ACC112 (cell line): ENCODE measurements around the gene ULK2.
"Not testable (repeated sequence)": the region's sequence is repeated elsewhere in the genome, so short reads cannot be mapped to it uniquely, and the experiment has no call there.

Source experiments
- H2AFZ ChIP-seq: fragments of 200-600 bp; sonication (generic); one replicate; pipeline ENCODE4 v1.6.0; 2017; ENCODE audit warnings: antibody characterized with exemption, low read length; ENCODE audit not compliant: unreplicated experiment
- H3K27ac ChIP-seq: fragments of 200-600 bp; sonication (generic); 2 replicates; pipeline ENCODE4 v1.5.1; 2014; ENCODE audit warnings: low read depth, mild to moderate bottlenecking, antibody characterized with exemption, low read length, moderate library complexity
- H3K27me3 ChIP-seq: fragments of 200-600 bp; sonication (generic); 2 replicates; pipeline ENCODE4 v1.6.1; 2014; ENCODE audit warnings: mild to moderate bottlenecking, antibody characterized with exemption, low read length, moderate library complexity, mixed read lengths; ENCODE audit not compliant: insufficient read depth
- H3K36me3 ChIP-seq: fragments of 200-600 bp; sonication (generic); 2 replicates; pipeline ENCODE4 v1.6.1; 2016; ENCODE audit warnings: mild to moderate bottlenecking, antibody characterized with exemption, low read length, moderate library complexity, mixed read lengths; ENCODE audit not compliant: insufficient read depth
- H3K4me1 ChIP-seq: fragments of 200-600 bp; sonication (generic); one replicate; pipeline ENCODE4 v1.6.1; 2016; ENCODE audit warnings: low read length, mixed read lengths; ENCODE audit not compliant: insufficient read depth, unreplicated experiment, control insufficient read depth
- H3K4me3 ChIP-seq: fragments of 200-600 bp; sonication (generic); 2 replicates; pipeline ENCODE4 v1.5.1; 2014; ENCODE audit warnings: mild to moderate bottlenecking, low read depth, low read length
- H3K79me2 ChIP-seq: fragments of 200-600 bp; sonication (generic); one replicate; pipeline ENCODE4 v1.6.0; 2016; ENCODE audit warnings: low read length; ENCODE audit not compliant: control insufficient read depth, unreplicated experiment, insufficient read depth

The ULK2 gene

DNA sequence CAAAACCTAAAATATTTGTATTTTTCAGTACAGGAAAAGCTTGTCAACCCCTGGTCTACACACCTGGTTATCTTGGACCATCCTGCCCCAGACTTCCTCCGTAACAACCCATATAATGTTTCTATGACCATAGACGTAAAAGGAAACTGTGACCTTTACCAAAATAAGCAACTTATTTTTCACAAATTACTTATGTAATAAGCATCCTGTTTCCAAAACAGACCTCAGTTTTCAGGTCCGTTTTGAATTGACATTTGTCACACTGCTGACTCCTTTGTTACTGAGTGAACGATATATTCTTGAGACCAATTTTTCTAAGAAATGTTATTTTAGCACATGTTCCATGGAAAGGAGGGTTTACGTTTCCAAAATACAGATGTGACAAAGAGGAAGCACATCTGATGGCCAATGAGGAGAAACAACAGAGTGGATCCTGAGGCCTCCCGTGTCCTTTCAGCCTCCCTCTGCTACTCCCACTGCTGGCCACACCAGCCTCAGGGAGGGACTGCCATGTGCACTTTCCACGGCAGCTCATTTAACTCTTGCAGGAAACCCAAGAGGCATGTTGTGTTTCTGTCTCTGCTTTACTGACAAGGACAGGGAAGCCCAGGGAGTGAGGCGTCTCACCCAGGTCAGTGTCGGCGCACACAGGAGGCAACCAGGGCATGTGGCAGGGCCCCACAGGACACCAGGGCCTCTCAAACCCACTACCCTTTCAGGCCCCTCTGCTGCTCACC, 99.5 kb downstream of the ULK2 start:
- H3K27me3 ChIP-seq: no peaks in the 10 kb centered on the region
- no peaks in the 10 kb centered on the region for H3K4me1 ChIP-seq
- H2AFZ ChIP-seq: no peak overlapping the region
- H3K36me3 ChIP-seq: no peaks in the 10 kb centered on the region
- H3K27ac ChIP-seq: no peak overlapping the region
- no peak overlapping the region for H3K4me3 ChIP-seq
- no peaks in the 10 kb centered on the region for H3K79me2 ChIP-seq

DNA sequence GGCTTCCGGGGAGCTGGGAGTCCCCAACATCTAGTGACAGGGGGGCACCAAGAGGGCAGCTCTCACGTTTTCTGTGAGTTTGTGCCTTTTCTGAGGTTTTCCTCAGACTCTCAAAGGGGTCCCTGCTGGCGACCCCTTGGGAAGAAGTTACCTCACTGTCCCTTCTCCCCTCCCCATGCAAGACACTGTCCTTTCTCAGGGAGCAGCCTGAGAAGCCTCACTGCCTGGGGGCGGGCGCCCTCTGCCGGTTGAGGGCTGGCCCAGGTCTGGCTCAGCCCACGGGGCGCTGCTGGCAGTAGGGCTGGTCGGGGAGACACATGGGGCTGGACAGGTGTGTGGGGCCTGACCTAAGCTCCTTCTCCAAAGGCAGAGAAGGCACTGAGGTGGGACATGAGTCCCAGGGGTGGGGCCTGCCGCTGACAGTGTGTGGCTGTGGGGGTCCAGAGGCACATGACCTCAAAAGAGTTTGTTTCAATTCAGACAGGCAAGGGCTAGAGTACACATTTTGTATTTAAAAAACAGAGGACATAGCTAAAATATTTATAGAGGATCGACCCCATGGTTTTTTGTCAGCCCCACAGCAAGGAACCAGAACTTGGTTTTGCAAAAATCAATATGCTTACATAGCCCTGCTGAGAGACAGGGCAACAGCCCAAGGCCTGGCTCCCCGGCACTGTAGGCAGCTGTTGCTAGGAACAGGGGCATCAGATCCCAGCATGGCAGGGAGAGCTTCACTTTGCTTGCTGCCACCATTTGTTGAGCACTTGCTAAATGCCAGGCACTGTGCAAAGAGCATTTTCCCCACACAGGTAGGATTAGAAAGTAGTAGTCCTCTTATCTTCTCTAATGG, 101.1 kb downstream of the ULK2 start:
- Histone ChIP-seq H3K27ac (no peak overlapping the region), H3K4me1 (no peaks in the 10 kb centered on the region), H3K36me3 (no peaks in the 10 kb centered on the region), H2AFZ (no peak overlapping the region), H3K27me3 (no peaks in the 10 kb centered on the region), H3K4me3 (no peak overlapping the region), H3K79me2 (no peaks in the 10 kb centered on the region)

DNA sequence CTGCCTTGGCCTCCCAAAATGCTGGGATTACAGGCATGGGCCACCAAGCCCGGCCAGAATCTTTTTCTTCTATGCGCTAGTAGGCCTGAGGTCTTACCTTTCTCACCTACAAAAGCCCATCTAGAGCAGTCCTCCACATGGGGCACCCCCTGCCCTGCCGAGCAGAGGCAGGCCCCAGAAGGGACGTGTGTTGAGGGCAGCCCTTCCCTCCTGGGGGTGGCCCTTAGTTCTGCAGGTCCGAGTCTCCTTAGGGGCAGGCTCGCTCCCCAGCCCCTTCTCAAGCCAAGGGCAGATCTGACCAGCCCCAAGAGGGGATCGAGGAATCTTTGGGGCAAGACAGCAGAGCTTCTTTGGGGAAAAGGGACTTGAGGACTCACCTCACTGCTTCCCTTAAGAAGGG, 101.7 kb downstream of the ULK2 start:
- H3K27ac ChIP-seq: no peak overlapping the region
- H2AFZ ChIP-seq: no peak overlapping the region
- no peaks in the 10 kb centered on the region for H3K27me3 ChIP-seq

DNA sequence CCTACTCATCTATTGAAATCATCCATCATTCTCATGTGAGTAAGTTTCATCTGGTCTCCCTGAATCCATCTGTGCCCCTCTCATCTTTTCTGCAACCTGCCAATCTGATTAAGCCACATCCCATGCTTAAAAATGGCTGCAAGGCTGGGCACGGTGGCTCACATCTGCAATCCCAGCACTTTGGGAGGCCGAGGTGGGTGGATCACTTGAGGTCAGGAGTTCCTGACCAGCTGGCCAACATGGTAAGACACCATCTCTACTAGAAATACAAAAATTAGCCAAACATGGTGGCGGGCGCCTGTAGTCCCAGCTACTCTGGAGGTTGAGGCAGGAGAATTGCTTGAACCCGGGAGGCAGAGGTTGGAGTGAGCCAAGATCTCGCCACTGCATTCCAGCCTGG, 103.7 kb downstream of the ULK2 start:
- H3K27ac ChIP-seq, H3K4me3 ChIP-seq, H3K4me1 ChIP-seq, H3K27me3 ChIP-seq, H3K36me3 ChIP-seq, H2AFZ ChIP-seq, H3K79me2 ChIP-seq: not testable (repeated sequence)

More for the DNA sequence above, 101.7 kb downstream of the ULK2 start:
- Histone ChIP-seq H3K4me1 (no peaks in the 10 kb centered on the region), H3K4me3 (no peak overlapping the region), H3K36me3 (no peaks in the 10 kb centered on the region), H3K79me2 (no peaks in the 10 kb centered on the region)

- H2AFZ ChIP-seq: no peak overlapping the region
Measured at GRCh38 chr17:19763416-19763815, 104.3 kb downstream of the ULK2 start.

DNA sequence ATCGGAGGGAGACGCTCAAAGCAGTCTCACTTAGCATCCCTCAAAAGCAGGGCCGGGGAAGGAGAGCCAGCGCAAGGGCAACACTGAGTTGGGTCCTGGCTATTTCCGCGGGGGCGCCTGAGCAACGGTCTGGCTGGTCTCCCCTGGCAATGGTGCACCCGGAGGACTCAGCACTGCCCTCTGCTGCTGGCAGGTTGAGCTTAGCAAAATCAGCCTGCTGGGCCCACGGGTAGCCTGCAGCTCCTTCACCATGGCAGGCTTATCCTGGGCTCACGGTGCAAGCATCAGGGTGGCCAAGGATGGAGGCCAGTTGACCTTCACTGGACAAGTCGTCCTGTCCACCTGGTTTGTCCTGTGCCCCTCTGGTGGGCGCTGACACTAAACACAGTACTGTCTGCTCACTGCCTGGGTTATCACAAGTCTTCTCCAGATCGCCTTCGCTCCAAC, 105.2 kb downstream of the ULK2 start:
- no peaks in the 10 kb centered on the region for H3K36me3 ChIP-seq

More at GRCh38 chr17:19763416-19763815, 104.3 kb downstream of the ULK2 start:
- Histone ChIP-seq H3K36me3 (no peaks in the 10 kb centered on the region), H3K27ac (no peak overlapping the region), H3K79me2 (no peaks in the 10 kb centered on the region), H3K4me1 (no peaks in the 10 kb centered on the region), H3K4me3 (no peak overlapping the region), H3K27me3 (no peaks in the 10 kb centered on the region)

GRCh38 chr17:19760746-19761145, 107.0 kb downstream of the ULK2 start:
- Histone ChIP-seq H3K79me2 (no peaks in the 10 kb centered on the region), H3K27me3 (no peaks in the 10 kb centered on the region), H3K27ac (no peak overlapping the region), H3K4me1 (no peaks in the 10 kb centered on the region), H3K36me3 (no peaks in the 10 kb centered on the region), H2AFZ (no peak overlapping the region), H3K4me3 (no peak overlapping the region)

More for the DNA sequence above, 105.2 kb downstream of the ULK2 start:
- Histone ChIP-seq H3K27me3 (no peaks in the 10 kb centered on the region), H3K4me1 (no peaks in the 10 kb centered on the region), H3K27ac (no peak overlapping the region), H2AFZ (no peak overlapping the region), H3K4me3 (no peak overlapping the region), H3K79me2 (no peaks in the 10 kb centered on the region)

- Histone ChIP-seq H3K4me1 (no peaks in the 10 kb centered on the region), H3K27ac (no peak overlapping the region), H3K4me3 (no peak overlapping the region), H2AFZ (no peak overlapping the region), H3K79me2 (no peaks in the 10 kb centered on the region), H3K36me3 (no peaks in the 10 kb centered on the region), H3K27me3 (no peaks in the 10 kb centered on the region)
Measured at GRCh38 chr17:19759568-19760549, 107.9 kb downstream of the ULK2 start.

GRCh38 chr17:19757536-19758180, 110.1 kb downstream of the ULK2 start:
- Histone ChIP-seq H3K27ac (no peak overlapping the region), H3K4me1 (peaks cover 13% of the 10 kb centered on the region), H3K27me3 (no peaks in the 10 kb centered on the region), H3K4me3 (no peak overlapping the region), H2AFZ (no peak overlapping the region), H3K36me3 (no peaks in the 10 kb centered on the region), H3K79me2 (no peaks in the 10 kb centered on the region)

DNA sequence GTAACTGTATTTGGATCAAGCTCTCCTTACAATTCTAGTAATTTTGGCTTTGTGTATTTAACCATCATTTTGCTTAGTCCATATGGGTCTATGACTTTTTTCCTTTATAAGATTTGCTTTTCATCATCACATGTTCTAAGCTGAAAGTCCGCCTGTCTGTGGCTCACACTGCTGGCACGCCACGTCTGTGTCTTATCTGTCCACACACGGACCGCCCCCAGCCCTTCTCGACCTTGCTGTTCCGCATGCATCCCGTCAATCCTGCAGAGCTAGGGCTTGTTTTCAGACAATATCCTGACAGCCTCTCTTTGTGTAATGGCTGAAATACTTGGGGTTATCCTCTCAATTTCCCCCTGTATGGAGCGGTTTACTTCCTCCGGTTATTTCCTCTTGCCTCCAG, 111.2 kb downstream of the ULK2 start:
- H3K36me3 ChIP-seq: no peaks in the 10 kb centered on the region
- H3K4me1 ChIP-seq: peaks cover 18% of the 10 kb centered on the region
- no peak overlapping the region for H3K4me3 ChIP-seq
- H3K79me2 ChIP-seq: no peaks in the 10 kb centered on the region
- H3K27me3 ChIP-seq: no peaks in the 10 kb centered on the region
- no peak overlapping the region for H3K27ac ChIP-seq
- H2AFZ ChIP-seq: no peak overlapping the region
